GM19238 (cell line): ENCODE measurements around the gene ADGRV1.
"Not testable (repeated sequence)": the region's sequence is repeated elsewhere in the genome, so short reads cannot be mapped to it uniquely, and the experiment has no call there.

Experiments
- DNase-seq: peaks from one replicate; pipeline ENCODE4 v3.0.0; 2011; ENCODE audit warnings: low spot score; ENCODE audit not compliant: insufficient read length

The ADGRV1 gene

DNA sequence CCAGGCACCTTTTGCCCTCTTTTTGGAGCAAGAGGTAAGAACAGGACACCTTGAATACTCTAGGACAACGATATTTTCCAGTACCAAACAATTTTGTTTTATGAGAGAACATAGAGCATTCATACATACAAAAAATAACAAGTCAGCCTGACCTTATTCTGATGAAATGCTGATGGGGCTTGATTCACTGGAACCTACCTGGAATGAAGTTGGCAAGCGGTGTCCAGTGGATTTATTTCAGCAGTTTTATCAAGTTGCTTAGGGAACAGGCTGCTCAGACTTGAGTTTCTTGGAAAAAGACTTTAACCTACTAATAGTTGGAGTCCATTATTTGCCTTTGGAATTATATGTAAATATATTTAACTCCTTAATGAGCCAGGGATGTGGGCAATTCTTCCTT lies 502.5 kb downstream of the ADGRV1 start:
- DNase-seq = no peak

DNA sequence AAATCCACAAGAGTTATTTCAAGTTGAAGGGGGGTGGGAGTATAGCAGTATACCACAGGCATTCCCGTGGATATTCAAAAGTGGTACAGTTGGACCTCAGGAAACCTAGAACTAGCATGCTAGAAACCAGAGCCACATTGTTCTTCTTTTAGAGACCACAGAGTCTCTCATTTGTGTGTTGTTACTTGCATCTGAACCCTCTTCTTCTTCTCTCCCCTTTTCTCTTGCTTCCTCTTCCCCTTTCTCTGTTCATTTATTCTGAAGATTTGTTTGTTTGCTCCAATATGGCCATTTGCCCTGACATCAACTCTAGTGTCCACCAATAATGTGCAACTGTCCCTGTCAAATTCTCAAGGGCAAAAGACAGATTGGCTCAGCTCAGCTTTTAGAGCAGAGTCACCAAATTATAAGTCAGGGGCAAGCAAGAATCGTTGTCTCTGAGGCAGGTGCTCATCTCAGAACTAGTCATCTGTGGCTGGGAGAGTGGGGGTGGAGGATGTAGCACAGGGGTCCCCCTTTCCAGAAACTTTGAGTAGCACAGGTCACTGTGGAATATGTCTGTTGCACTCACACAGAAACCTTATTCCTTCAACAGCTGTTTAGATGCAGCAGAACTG lies 503.5 kb downstream of the ADGRV1 start:
- no peak for DNase-seq

GRCh38 chr5:91063098-91063690 lies 504.6 kb downstream of the ADGRV1 start:
- DNase-seq = not testable (repeated sequence)

- DNase-seq = no peak
Observed at GRCh38 chr5:91065496-91065895, 506.9 kb downstream of the ADGRV1 start.

DNA sequence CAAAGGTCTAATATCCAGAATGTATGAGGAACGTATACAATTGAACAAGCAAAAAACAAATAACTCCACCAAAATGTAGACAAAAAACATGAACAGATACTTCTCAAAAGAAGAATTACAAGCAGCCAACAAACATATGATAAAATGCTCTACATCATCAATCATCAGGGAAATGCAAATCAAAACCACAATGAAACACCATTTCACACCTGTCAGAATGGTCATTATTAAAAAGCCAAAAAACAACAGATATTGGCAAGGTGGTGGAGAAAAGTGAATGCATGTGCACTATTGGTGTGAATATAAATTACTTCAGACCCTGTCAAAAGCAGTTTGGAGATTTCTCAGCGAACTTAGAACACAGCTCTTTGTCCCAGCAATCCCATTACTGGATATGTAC lies 510.8 kb downstream of the ADGRV1 start:
- no peak for DNase-seq

- no peak for DNase-seq
Observed at GRCh38 chr5:91070761-91071550, 512.4 kb downstream of the ADGRV1 start.

DNA sequence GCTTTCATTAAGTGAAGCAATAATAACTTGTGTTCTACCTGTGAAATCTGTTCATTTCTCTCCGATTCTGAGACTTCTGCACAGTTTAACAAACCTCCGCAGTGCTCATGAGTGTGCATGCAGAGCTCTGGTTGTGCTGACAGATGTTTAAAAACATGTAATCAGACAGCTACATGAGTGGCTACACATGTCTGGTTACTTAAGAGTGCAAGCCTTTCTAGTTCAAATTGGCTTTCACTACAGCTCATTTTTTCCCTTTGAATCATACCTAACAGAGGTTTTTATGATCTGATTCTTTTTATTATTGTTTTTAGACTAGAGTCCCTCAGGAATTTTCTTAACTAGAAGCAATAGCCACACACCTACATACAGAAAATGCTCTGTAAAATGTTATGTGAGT lies 514.3 kb downstream of the ADGRV1 start:
- no peak for DNase-seq

DNA sequence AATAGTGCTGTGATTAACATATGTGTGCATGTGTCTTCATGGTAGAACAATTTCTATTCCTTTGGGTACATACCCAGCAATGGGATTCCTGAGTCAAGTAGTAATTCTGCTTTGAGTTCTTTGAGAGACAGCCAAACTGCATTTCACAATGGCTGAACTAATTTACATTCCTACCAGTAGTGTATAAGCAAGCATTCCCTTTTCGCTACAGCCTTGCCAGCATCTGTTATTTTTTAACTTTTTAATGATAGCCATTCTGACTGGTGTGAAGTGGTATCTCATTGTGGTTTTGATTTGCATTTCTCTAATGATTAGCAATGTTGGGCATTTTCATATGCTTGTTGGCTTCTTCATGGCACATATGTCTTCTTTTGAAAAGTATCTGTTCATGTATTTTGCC lies 516.0 kb downstream of the ADGRV1 start:
- DNase-seq = no peak

GRCh38 chr5:91076138-91076537 lies 517.5 kb downstream of the ADGRV1 start:
- no peak for DNase-seq

DNA sequence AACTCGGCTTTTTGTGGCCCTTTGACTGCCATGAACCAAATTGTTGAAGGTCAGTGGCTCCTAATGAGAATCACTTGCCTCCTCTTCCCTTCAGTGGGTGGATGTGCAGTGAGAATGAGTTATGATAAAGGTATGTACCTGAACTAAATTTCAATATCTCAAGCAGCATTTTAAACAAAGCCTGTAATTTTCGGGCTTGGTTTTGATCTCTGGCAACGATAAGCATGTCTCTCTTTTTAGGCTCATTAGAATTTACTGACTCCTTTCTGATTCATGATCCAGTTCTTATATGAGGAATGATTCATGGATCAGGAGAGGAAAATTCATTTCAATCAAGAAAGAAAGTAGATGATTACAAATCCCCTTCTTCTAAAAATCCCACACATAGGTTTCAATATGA lies 519.0 kb downstream of the ADGRV1 start:
- no peak for DNase-seq

DNA sequence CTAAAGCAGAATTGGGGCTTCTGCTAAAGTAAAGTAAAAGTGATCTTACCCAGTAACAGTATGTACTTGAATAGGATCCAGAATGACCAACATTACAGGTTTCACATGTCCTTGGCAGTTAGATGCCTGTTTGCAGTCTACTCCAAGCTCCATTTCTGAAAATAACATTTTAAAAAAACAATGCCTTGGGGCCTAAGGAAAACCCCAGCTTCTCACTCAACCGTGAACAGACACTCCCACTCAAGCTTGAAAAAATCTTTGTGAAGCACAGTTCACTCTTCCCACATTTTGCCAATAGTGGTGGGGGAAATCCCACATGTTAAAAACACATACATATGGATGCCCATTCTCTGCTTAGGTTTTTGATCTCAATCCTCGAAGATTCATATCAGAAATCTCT lies 520.4 kb downstream of the ADGRV1 start:
- no peak for DNase-seq

DNA sequence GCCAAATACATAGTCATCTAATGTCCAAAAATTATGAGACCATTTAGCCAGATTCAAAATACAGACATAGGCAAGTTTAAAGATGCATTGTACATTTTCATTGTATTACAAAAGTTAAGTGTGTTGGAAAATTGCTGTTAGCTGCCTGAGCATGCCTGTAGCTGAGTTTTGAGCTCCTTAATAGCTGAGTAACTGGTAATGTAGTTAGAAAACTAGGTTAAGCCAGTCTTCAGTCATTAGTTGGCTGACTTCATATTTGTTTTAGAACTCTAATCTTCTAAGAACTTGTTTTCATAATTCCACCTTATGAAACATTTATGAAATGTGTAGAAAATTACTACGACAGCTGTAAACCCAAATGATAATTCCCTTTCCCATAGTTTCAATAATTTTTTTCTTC lies 531.2 kb downstream of the ADGRV1 start:
- DNase-seq = no peak

GRCh38 chr5:91090995-91091394 lies 532.4 kb downstream of the ADGRV1 start:
- no peak for DNase-seq

GRCh38 chr5:91091471-91092234 lies 533.1 kb downstream of the ADGRV1 start:
- DNase-seq = no peak

- DNase-seq = no peak
Observed at GRCh38 chr5:91092859-91093783, 534.5 kb downstream of the ADGRV1 start.

GRCh38 chr5:91095313-91095712 lies 536.7 kb downstream of the ADGRV1 start:
- DNase-seq = no peak

DNA sequence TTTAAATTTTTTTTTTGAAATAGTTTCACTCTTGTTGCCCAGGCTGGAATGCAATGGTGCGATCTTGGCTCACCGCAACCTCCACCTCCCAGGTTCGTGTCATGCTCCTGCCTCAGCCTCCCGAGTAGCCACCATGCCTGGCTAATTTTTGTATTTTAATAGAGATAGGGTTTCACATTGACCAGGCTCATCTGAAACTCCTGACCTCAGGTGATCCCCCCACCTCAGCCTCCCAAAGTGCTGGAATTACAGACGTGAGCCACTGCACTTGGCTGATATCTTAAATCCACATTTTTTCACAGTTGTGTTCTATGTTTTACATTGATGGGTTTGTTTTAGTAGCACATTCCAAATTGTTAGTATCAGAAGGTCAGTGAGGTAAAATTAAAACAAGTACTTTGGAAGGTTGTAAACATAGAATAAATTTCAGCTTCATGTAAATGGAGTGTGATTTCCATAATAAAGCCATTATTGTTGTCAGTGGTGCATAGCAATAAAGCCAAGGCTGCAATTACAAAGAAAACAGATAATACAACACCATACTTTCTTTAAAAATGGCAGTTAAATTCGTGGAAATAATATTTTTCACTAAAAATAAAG lies 537.3 kb downstream of the ADGRV1 start:
- DNase-seq = no peak

DNA sequence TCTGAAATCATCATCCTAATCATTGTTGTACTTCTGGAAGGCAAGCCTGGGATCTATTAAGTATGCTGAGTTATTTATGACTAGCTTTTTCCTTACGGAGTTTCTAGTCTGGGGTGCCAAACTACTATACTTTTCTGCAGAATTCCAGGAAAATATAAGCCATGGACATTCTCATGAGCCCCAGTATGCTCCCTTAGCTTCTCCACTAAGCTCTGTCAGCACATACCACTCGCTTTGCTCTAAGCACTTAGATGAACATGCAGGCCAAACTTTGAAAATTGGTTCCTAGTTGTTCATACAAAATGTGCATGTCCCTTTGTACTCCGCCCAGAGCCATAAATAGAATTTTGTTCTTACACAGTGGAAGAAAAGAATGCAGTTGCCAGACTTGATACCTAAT lies 539.9 kb downstream of the ADGRV1 start:
- no peak for DNase-seq

- peak; percentile 38 for DNase-seq
Observed at GRCh38 chr5:91101600-91102379, 543.2 kb downstream of the ADGRV1 start.
